Suprapubic skin (tissue), 4 donors: Measurements from ENCODE around the gene TNFRSF4.

ENCODE experiments used
- EP300 ChIP-seq: sonication (generic); formaldehyde crosslinking; IDR thresholded peaks from one replicate; pipeline ENCODE4 v1.6.1; 2017; ENCODE audit warnings: antibody characterized with exemption
- POLR2A ChIP-seq, 2 donors: fragments of 450-650 bp; IDR thresholded peaks; one replicate each; pipeline ENCODE4 v1.6.1; 2017; ENCODE audit warnings: antibody characterized with exemption in 2 of 2, mild to moderate bottlenecking in 2 of 2, moderate library complexity in 2 of 2
- POLR2AphosphoS5 ChIP-seq, 3 donors: sonication (generic); formaldehyde crosslinking; IDR thresholded peaks; one replicate each; pipeline ENCODE4 v1.6.1; 2017; ENCODE audit warnings: antibody characterized with exemption in 3 of 3
- TF ChIP-seq, protein P1 (sequence below), 2 donors: fragments of 200-600 bp in 1 of 2; fragments of 450-650 bp in 1 of 2; sonication (generic) in 1 of 2; IDR thresholded peaks; one replicate each; pipeline ENCODE4 v1.5.1; 2016 to 2019; ENCODE audit warnings: antibody characterized with exemption in 2 of 2, mild to moderate bottlenecking in 1 of 2, moderate library complexity in 1 of 2

DNA sequence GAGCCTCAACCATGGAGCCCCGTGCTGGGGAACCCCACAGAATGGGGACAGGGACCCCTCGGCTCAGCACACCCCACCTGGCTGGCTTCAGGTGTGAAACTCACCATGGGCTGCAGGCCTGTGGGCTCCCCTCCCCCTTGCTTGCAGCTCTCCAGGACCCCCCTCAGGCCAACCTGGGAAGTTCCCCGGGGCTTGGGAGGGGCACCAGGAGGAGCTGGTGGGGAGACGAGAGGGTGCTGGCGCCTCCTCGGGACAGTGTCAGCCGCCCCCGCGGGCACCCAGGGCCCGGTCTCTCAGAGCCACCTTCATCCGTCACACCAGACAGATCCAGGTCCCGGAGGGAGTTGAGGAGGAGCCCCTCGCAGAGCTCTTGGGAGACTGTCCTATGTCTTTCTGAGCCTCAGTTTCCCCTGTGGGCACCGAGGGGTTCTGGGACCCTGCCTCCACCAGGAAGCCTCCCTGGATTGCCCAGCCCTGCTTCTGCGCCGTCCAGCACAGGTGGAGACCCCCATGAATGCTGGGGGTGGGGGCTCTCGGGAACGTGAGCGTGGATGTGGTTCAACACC lies 6.9 kb downstream of the TNFRSF4 start:
- TF ChIP-seq, protein P1, sequence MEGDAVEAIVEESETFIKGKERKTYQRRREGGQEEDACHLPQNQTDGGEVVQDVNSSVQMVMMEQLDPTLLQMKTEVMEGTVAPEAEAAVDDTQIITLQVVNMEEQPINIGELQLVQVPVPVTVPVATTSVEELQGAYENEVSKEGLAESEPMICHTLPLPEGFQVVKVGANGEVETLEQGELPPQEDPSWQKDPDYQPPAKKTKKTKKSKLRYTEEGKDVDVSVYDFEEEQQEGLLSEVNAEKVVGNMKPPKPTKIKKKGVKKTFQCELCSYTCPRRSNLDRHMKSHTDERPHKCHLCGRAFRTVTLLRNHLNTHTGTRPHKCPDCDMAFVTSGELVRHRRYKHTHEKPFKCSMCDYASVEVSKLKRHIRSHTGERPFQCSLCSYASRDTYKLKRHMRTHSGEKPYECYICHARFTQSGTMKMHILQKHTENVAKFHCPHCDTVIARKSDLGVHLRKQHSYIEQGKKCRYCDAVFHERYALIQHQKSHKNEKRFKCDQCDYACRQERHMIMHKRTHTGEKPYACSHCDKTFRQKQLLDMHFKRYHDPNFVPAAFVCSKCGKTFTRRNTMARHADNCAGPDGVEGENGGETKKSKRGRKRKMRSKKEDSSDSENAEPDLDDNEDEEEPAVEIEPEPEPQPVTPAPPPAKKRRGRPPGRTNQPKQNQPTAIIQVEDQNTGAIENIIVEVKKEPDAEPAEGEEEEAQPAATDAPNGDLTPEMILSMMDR (IDR thresholded peaks at IDR 0.05), result no peak
- TF ChIP-seq POLR2A (IDR thresholded peaks at IDR 0.05), result no peak
- no peak for TF ChIP-seq POLR2AphosphoS5 (IDR thresholded peaks at IDR 0.05)
- TF ChIP-seq EP300, result no peak
